H1 (cell line): ENCODE data around the gene ZMPSTE24. TPM values are rescaled to one million over a fixed set of nuclear protein-coding genes. Genes with fewer than 3 reads are reported as not detected.

ENCODE experiments used
- CTCF ChIA-PET: fragments of 300-600 bp; sonication (Branson Sonifier 250); formaldehyde crosslinking; loops from one replicate; lab custom pipeline; 2021; ENCODE audit not compliant: partially characterized antibody; lab: Charles Lee
- POLR2A ChIA-PET: fragments of 300-600 bp; sonication (Branson Sonifier 250); formaldehyde crosslinking; loops from one replicate; lab custom pipeline; 2021; ENCODE audit warnings: inconsistent platforms; ENCODE audit not compliant: partially characterized antibody; lab: Charles Lee
- DNase-seq, 2 experiments: peaks; one replicate each; pipeline versions ENCODE4 v3.0.0 to v3.0.0-alpha.2; 2010 to 2022; ENCODE audit warnings: low spot score in 2 of 2, low read depth in 1 of 2, mixed read lengths in 1 of 2
- FAIRE-seq: peaks from 2 replicates; lab custom pipeline; 2011; peaks lifted over from hg19 to GRCh38; lab: Jason Lieb, UNC
- H2AFZ ChIP-seq: 2 replicates; pipeline ENCODE4 v1.8.1; 2012; ENCODE audit warnings: low read length, inconsistent platforms
- H2AK5ac ChIP-seq: 2 replicates; pipeline ENCODE4 v1.6.1; 2013; ENCODE audit warnings: low read depth, low read length
- H2BK120ac ChIP-seq: replicated peaks from 2 replicates; pipeline ENCODE3; 2013; ENCODE audit warnings: low read depth, low read length, inconsistent platforms
- H2BK12ac ChIP-seq: 2 replicates; pipeline ENCODE4 v1.6.1; 2013; ENCODE audit warnings: low read depth, low read length
- H2BK15ac ChIP-seq: 2 replicates; pipeline ENCODE4 v1.6.1; 2013; ENCODE audit warnings: low read length
- H2BK20ac ChIP-seq: 2 replicates; pipeline ENCODE4 v1.6.1; 2013; ENCODE audit warnings: low read length
- H2BK5ac ChIP-seq: 2 replicates; pipeline ENCODE4 v1.6.1; 2013; ENCODE audit warnings: low read depth, low read length
- H3K14ac ChIP-seq: 2 replicates; pipeline ENCODE4 v1.6.1; 2013; ENCODE audit warnings: inconsistent platforms; ENCODE audit not compliant: insufficient read length
- H3K18ac ChIP-seq: 2 replicates; pipeline ENCODE4 v1.6.1; 2013; ENCODE audit warnings: low read length; ENCODE audit errors: extremely low read depth
- H3K23ac ChIP-seq: 2 replicates; pipeline ENCODE4 v1.6.1; 2013; ENCODE audit warnings: inconsistent platforms; ENCODE audit not compliant: insufficient read length
- H3K23me2 ChIP-seq: 2 replicates; pipeline ENCODE4 v1.6.1; 2013; ENCODE audit warnings: low read depth, low read length
- H3K27ac ChIP-seq: 2 replicates; pipeline ENCODE4 v1.6.1; 2011; ENCODE audit warnings: low read depth, low read length, inconsistent platforms
- H3K27me3 ChIP-seq, 4 experiments: replicated peaks in 1 of 4; 1 replicate in 1 of 4; 2 replicates in 3 of 4; pipeline versions ENCODE4 v1.6.1 to v1.8.1; 2011 to 2013; ENCODE audit warnings: low read length in 3 of 4, mild to moderate bottlenecking in 3 of 4, inconsistent platforms in 2 of 4, mixed read lengths in 2 of 4, moderate library complexity in 1 of 4; ENCODE audit not compliant: control insufficient read depth in 3 of 4, insufficient read depth in 3 of 4; ENCODE audit errors: extremely low read depth in 1 of 4
- H3K36me3 ChIP-seq, 4 experiments: 2 replicates each; pipeline versions ENCODE4 v1.6.1 to v1.8.1; 2011 to 2013; ENCODE audit warnings: mild to moderate bottlenecking in 4 of 4, low read length in 3 of 4, moderate library complexity in 2 of 4, control low read depth in 1 of 4, inconsistent platforms in 1 of 4; ENCODE audit not compliant: insufficient read depth in 4 of 4, control insufficient read depth in 2 of 4
- H3K4ac ChIP-seq: replicated peaks from 2 replicates; pipeline ENCODE3; 2013; ENCODE audit warnings: low read length, low read depth, mixed read lengths, inconsistent platforms; ENCODE audit not compliant: insufficient read length
- H3K4me1 ChIP-seq, 4 experiments: replicated peaks in 1 of 4; 1 replicate in 1 of 4; 2 replicates in 3 of 4; pipeline versions ENCODE4 v1.6.1 to v1.8.1; 2011 to 2013; ENCODE audit warnings: low read length in 3 of 4, inconsistent platforms in 2 of 4, mixed read lengths in 1 of 4; ENCODE audit not compliant: insufficient read depth in 4 of 4, control insufficient read depth in 3 of 4
- H3K4me2 ChIP-seq, 2 experiments: 2 replicates each; pipeline versions ENCODE4 v1.6.1 to v1.8.1; 2011 to 2013; ENCODE audit warnings: low read depth in 2 of 2, low read length in 2 of 2, control low read depth in 1 of 2, inconsistent platforms in 1 of 2, mild to moderate bottlenecking in 1 of 2; ENCODE audit not compliant: insufficient read depth in 1 of 2
- H3K4me3 ChIP-seq, 4 experiments: fragments of 200-600, 300-600 bp in 1 of 4; sonication (generic), shearing (Covaris generic), sonication (Bioruptor Twin) in 1 of 4; 2 replicates each; pipeline versions ENCODE4 v1.5.1 to v1.8.1; 2011 to 2016; ENCODE audit warnings: low read length in 4 of 4, low read depth in 3 of 4, control low read depth in 2 of 4, inconsistent platforms in 2 of 4, mild to moderate bottlenecking in 2 of 4, mixed read lengths in 1 of 4, moderate library complexity in 1 of 4; ENCODE audit not compliant: insufficient read depth in 2 of 4; ENCODE audit errors: extremely low read depth in 1 of 4
- H3K56ac ChIP-seq: replicated peaks from 2 replicates; pipeline ENCODE3; 2013; ENCODE audit warnings: low read depth, mild to moderate bottlenecking, mixed read lengths, low read length, inconsistent platforms; ENCODE audit not compliant: insufficient read length
- H3K79me1 ChIP-seq: 2 replicates; pipeline ENCODE4 v1.6.1; 2013; ENCODE audit warnings: low read depth, low read length, control low read depth
- H3K79me2 ChIP-seq, 2 experiments: 2 replicates each; pipeline versions ENCODE4 v1.6.1 to v1.8.1; 2012 to 2013; ENCODE audit warnings: low read length in 2 of 2, mild to moderate bottlenecking in 2 of 2, inconsistent platforms in 1 of 2; ENCODE audit not compliant: insufficient read depth in 2 of 2, control insufficient read depth in 1 of 2
- H3K9ac ChIP-seq, 4 experiments: replicated peaks in 1 of 4; 1 replicate in 1 of 4; 2 replicates in 3 of 4; pipeline versions ENCODE4 v1.6.1 to v1.8.1; 2011 to 2013; ENCODE audit warnings: low read depth in 3 of 4, low read length in 3 of 4, control low read depth in 2 of 4, mild to moderate bottlenecking in 2 of 4, moderate library complexity in 2 of 4, inconsistent platforms in 1 of 4; ENCODE audit errors: extremely low read depth in 1 of 4
- H3K9me3 ChIP-seq, 2 experiments: 2 replicates each; pipeline versions ENCODE4 v1.6.1 to v1.8.1; 2012 to 2013; ENCODE audit warnings: mild to moderate bottlenecking in 2 of 2, moderate library complexity in 2 of 2, control low read depth in 1 of 2, inconsistent platforms in 1 of 2, low read depth in 1 of 2, low read length in 1 of 2, mixed read lengths in 1 of 2; ENCODE audit not compliant: insufficient read depth in 2 of 2
- H4K20me1 ChIP-seq, 2 experiments: replicated peaks in 1 of 2; 2 replicates each; pipeline versions ENCODE3 to v1.8.1; 2011 to 2013; ENCODE audit warnings: inconsistent platforms in 2 of 2, low read length in 2 of 2, mild to moderate bottlenecking in 1 of 2; ENCODE audit not compliant: insufficient read depth in 2 of 2, control insufficient read depth in 1 of 2
- H4K5ac ChIP-seq: 2 replicates; pipeline ENCODE4 v1.6.1; 2013; ENCODE audit warnings: low read length, low read depth, mixed read lengths, inconsistent platforms; ENCODE audit not compliant: insufficient read length
- H4K8ac ChIP-seq: 2 replicates; pipeline ENCODE4 v1.8.0; 2013; ENCODE audit warnings: mild to moderate bottlenecking, moderate library complexity, low read length, inconsistent platforms; ENCODE audit not compliant: insufficient read depth; ENCODE audit errors: extremely low read depth
- H4K91ac ChIP-seq: replicated peaks from 2 replicates; pipeline ENCODE3; 2013; ENCODE audit warnings: low read length, mixed read lengths, inconsistent platforms; ENCODE audit not compliant: insufficient read length
- ASH2L ChIP-seq: fragments of 200-600, 300-600 bp; sonication (generic); IDR thresholded peaks from one replicate; pipeline ENCODE4 v1.7.1; 2017; ENCODE audit warnings: low read length
- CBX5 ChIP-seq: fragments of 300-800, 300-1000 bp; sonication (generic); IDR thresholded peaks from 2 replicates; pipeline ENCODE4 v1.7.1; 2016; ENCODE audit warnings: antibody characterized with exemption, low read length, low read depth
- CBX8 ChIP-seq: fragments of 300-800, 300-1000 bp; sonication (generic); IDR thresholded peaks from 2 replicates; pipeline ENCODE4 v1.7.1; 2016; ENCODE audit warnings: low read depth, low read length, borderline replicate concordance
- EP300 ChIP-seq, 2 experiments: IDR thresholded peaks; 1 replicate in 1 of 2; 2 replicates in 1 of 2; pipeline ENCODE4 v1.6.1; 2011 to 2012; ENCODE audit warnings: low read depth in 2 of 2, low read length in 2 of 2, mild to moderate bottlenecking in 2 of 2, borderline replicate concordance in 1 of 2, inconsistent platforms in 1 of 2, moderate library complexity in 1 of 2
- FOSL1 ChIP-seq: IDR thresholded peaks from 2 replicates; pipeline ENCODE4 v1.6.1; 2011; ENCODE audit warnings: mild to moderate bottlenecking, low read depth, low read length, moderate library complexity; ENCODE audit not compliant: insufficient read depth
- HDAC6 ChIP-seq: IDR thresholded peaks from one replicate; pipeline ENCODE4 v1.7.1; 2012; ENCODE audit warnings: low read depth, mild to moderate bottlenecking, inconsistent platforms, low read length, moderate library complexity
- JUN ChIP-seq: IDR thresholded peaks from 2 replicates; pipeline ENCODE4 v1.6.1; 2011; ENCODE audit warnings: low read depth, mild to moderate bottlenecking, improper control_type of control experiment, low read length
- JUND ChIP-seq: IDR thresholded peaks from 2 replicates; pipeline ENCODE4 v1.6.1; 2011; ENCODE audit warnings: mild to moderate bottlenecking, improper control_type of control experiment, low read length
- KDM4A ChIP-seq: IDR thresholded peaks from one replicate; pipeline ENCODE4 v1.7.1; 2012; ENCODE audit warnings: low read depth, mild to moderate bottlenecking, moderate library complexity, low read length, inconsistent platforms; ENCODE audit not compliant: severe bottlenecking
- MAFK ChIP-seq: IDR thresholded peaks from 2 replicates; pipeline ENCODE4 v1.6.1; 2012; ENCODE audit warnings: low read depth, mild to moderate bottlenecking, improper control_type of control experiment, low read length
- NRF1 ChIP-seq: IDR thresholded peaks from 2 replicates; pipeline ENCODE4 v1.6.1; 2011; ENCODE audit warnings: mild to moderate bottlenecking, low read depth, low read length, improper control_type of control experiment
- POU5F1 ChIP-seq: IDR thresholded peaks from 2 replicates; pipeline ENCODE4 v1.6.1; 2011; ENCODE audit warnings: low read depth, mild to moderate bottlenecking, low read length, moderate library complexity
- TAF1 ChIP-seq: IDR thresholded peaks from 2 replicates; pipeline ENCODE4 v1.6.1; 2011; ENCODE audit warnings: mild to moderate bottlenecking, low read depth, low read length
- ZNF274 ChIP-seq: IDR thresholded peaks from 2 replicates; pipeline ENCODE4 v1.7.0; 2012; ENCODE audit warnings: low read length, borderline replicate concordance; ENCODE audit errors: extremely low read depth
- WGBS, 2 experiments: shearing (Covaris generic) in 1 of 2; methylation state at CpG; one replicate each; pipeline versions ENCODE4 v1.1.6 to v1.1.7; 2013 to 2015; ENCODE audit warnings: low lambda C conversion rate in 2 of 2, mixed read lengths in 2 of 2, inconsistent platforms in 1 of 2, low coverage in 1 of 2, missing lambda C conversion rate in 1 of 2; ENCODE audit not compliant: insufficient replicate concordance in 2 of 2, insufficient coverage in 1 of 2, insufficient read length in 1 of 2; ENCODE audit errors: extremely low coverage in 1 of 2, missing lambda C conversion rate in 1 of 2; 5-methylcytosine and 5-hydroxymethylcytosine counted together
- polyA plus RNA-seq, 7 experiments: library from polyadenylated mRNA; depleted of rRNA in 3 of 7; stranded (reverse) in 5 of 7; unstranded in 2 of 7; fragments of >200 nt in 5 of 7; fragments of 200-250 nt in 2 of 7; gene quantifications; 1 replicate in 5 of 7; 2 replicates in 1 of 7; 4 replicates in 1 of 7; pipeline versions ENCODE4 v1.2.1 to v1.2.3, GENCODE V29; 2011 to 2013; ENCODE audit warnings: missing spikeins in 2 of 7, mixed read lengths in 2 of 7
- total RNA-seq: library from RNA; stranded (reverse); fragmentation: NEBNext Ultra II Directional; extraction: Animal tissue kit (Norgen Biotek cat#: 25700); gene quantifications from 2 replicates; pipeline ENCODE4 v1.2.1, GENCODE V29; 2021

Gene ZMPSTE24
- total and polyA plus RNA-seq, 2 of the 8 experiments (the other 6 are each of a cell fraction or from before 2014, with no cell fraction given), result 12.7 to 42.9 TPM

- no peak for DNase-seq
- Histone ChIP-seq H3K4me3 (no peak overlapping the region), H3K23me2 (no peaks in the 10 kb centered on the region), H3K36me3 (peaks cover 0 to 6% (median 2%) of the 10 kb centered on the region in 4 experiments; a peak in 4 of 8 replicates), H4K20me1 (no peaks in the 10 kb centered on the region), H3K14ac (no peak overlapping the region), H2BK5ac (no peak overlapping the region), H4K5ac (no peak overlapping the region), H2AK5ac (no peak overlapping the region), H4K8ac (no peak overlapping the region), H3K18ac (no peak overlapping the region), H3K4ac (no peak overlapping the region), H3K23ac (no peak overlapping the region), H3K9ac (no peak overlapping the region), H2BK120ac (no peak overlapping the region), H3K4me2 (no peak overlapping the region), H2BK12ac (no peak overlapping the region), H3K4me1 (no peaks in the 10 kb centered on the region), H3K79me2 (no peaks in the 10 kb centered on the region), H3K27ac (no peak overlapping the region), H2AFZ (no peak overlapping the region), H2BK20ac (no peak overlapping the region), H2BK15ac (no peak overlapping the region), H3K27me3 (peaks cover 0 to 1% (median 0%) of the 10 kb centered on the region in 4 experiments; a peak in 1 of 7 replicates), H4K91ac (no peak overlapping the region), H3K9me3 (no peaks in the 10 kb centered on the region), H3K56ac (no peak overlapping the region), H3K79me1 (no peaks in the 10 kb centered on the region)
- WGBS, 2 experiments, result 88% methylated on average over 2 of the region's 2 CpGs; no CpG with 5 or more reads in 1 of the 2 experiments
- ChIA-PET POLR2A (interaction anchor here (0.9 to 1.0 kb wide), 3 partner anchors 8 to 14 kb away, joined by 3 to 5 read pairs (median 3); no protein-coding TSS in a partner anchor), CTCF (interaction anchor here (0.6 to 1.9 kb wide), 5 partner anchors 58 to 635 kb away, joined by 3 to 7 read pairs (median 4); no protein-coding TSS in a partner anchor)
- TF ChIP-seq POU5F1, result no peak
- TF ChIP-seq JUN, result no peak
- TF ChIP-seq JUND, result no peak
- no peak for TF ChIP-seq CBX8
- no peak for TF ChIP-seq HDAC6
- no peak for TF ChIP-seq KDM4A
- TF ChIP-seq NRF1, result no peak
- no peak for TF ChIP-seq CBX5
- TF ChIP-seq EP300 (IDR thresholded peaks at IDR 0.05; ENCODE audit: borderline replicate concordance in 1 of 2, low read depth in 2 of 2, low read length in 2 of 2), result no peak
- TF ChIP-seq ASH2L, result no peak
- no peak for TF ChIP-seq MAFK
- TF ChIP-seq TAF1, result no peak
- TF ChIP-seq FOSL1, result no peak
- TF ChIP-seq ZNF274, result no peak
- FAIRE-seq, result no peak
These were observed 14.7 kb upstream of the ZMPSTE24 start for GRCh38 chr1:40243351-40243750.
